Muscle of back (tissue), 11 donors: ENCODE measurements around the gene CYGB. TPM values are rescaled to one million over a fixed set of nuclear protein-coding genes. Genes with fewer than 3 reads are reported as not detected.
"Not testable (repeated sequence)": the region's sequence is repeated elsewhere in the genome, so short reads cannot be mapped to it uniquely, and the experiment has no call there.

Source experiments
- DNase-seq, 3 donors: peaks; one replicate each; pipeline versions ENCODE4 v3.0.0 to v3.0.0-alpha.2; 2013
- polyA plus RNA-seq, 10 donors: library from polyadenylated mRNA; unstranded; fragments of 120-200 nt; gene quantifications; one replicate each; pipeline ENCODE4 v1.2.1, GENCODE V29; 2013; ENCODE audit not compliant: insufficient read length in 10 of 10

Gene CYGB
- polyA plus RNA-seq, 10 donors = 9.1 to 18.4 (median 15.8) TPM

GRCh38 chr17:76569607-76570279, 32.2 kb upstream of the CYGB start:
- DNase-seq = peak in 1 of 3 donors; percentile 37

DNA sequence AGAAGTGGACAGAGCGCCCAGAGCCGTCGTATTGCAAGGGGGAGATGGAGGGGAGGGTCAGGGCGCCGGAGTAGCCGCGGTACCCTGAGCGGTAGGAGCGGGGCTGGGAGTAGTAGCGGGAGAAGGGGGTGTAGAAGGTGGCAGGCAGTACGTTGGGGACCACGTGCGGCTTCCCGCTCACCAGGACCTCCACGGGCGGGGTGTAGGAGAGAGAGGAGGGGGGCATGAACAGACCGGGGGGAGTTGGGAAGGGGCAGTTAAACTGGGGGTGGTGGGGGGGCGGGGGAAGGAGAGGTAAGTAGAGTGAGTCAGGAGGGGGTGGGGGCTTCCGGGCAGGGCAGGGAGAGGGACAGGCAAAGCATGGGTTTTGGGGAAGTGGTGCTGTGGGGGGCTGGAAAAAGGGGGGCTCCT, 31.3 kb upstream of the CYGB start:
- no peak for DNase-seq

GRCh38 chr17:76567634-76568432, 30.3 kb upstream of the CYGB start:
- DNase-seq = no peak

- DNase-seq = no peak
Measured at GRCh38 chr17:76566988-76567431, 29.5 kb upstream of the CYGB start.

DNA sequence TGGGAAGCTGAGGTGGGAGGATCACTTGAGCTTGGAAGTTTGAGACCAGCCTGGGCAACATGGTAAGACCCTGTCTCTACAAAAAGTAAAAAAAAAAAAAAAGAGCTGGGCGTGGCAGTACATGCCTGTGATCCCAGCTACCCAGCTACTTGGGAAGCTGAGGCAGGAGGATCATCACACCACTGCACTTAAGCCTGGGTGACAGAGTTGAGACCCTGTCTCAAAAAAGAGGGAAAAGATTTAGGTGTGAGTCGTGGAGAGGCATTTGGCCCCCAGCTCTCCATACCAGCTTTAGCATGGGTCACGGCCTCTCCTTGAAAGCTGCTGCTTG, 29.1 kb upstream of the CYGB start:
- no peak for DNase-seq

- DNase-seq = no peak
Measured at GRCh38 chr17:76565728-76566612, 28.5 kb upstream of the CYGB start.

DNA sequence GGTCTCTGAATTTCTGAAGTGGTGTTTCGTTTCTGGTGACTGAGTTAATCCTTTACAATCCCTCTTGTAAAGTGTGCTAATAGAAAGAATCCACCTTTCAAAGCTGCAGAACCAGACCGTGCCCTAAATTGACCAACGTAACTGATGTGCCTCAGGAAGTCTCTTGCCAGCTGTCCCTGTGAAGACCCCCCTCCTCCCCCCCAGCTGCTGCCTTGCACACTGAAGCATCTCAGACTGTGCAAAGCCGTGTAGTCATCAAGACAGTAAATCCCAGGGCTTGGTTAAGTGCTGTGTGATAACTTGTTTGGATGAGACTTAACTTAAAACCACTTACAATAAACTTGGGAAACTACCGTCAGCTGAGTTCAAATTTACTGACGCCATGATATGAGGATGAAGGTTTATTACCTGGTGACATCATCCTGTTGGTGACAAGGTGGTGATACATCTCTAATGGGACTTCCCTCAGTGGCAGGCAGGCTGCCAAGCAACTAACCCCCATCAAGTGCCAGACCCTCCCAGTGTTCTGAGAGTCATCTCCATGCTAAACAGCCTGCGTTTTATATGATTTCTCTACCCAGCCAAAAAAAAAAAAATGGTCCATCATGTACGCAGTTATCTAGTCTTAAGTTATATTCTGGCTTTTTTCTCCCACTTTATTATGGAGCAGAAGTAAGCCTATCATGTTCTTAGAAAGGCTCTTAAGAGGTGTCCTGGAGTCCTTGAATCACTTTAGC, 27.6 kb upstream of the CYGB start:
- not testable (repeated sequence) for DNase-seq

DNA sequence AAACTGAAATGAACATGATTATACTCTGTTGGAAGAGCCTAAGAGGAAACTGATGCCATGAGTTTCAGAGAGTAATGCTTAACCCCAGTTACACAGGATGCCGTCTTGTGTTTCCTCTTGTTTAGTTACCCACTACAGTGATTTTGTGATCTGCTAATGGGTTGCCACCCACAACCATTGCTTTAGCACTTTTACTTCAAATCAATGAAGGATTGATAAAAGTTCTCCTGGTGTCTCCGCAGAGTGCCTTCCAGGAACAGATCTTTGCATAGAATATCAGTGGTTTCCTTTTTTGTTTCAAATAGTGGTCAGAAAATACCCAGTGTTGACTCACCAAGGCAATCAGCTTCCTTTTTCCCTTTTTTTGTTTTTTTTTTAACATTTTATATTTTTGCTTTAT, 25.9 kb upstream of the CYGB start:
- not testable (repeated sequence) for DNase-seq

DNA sequence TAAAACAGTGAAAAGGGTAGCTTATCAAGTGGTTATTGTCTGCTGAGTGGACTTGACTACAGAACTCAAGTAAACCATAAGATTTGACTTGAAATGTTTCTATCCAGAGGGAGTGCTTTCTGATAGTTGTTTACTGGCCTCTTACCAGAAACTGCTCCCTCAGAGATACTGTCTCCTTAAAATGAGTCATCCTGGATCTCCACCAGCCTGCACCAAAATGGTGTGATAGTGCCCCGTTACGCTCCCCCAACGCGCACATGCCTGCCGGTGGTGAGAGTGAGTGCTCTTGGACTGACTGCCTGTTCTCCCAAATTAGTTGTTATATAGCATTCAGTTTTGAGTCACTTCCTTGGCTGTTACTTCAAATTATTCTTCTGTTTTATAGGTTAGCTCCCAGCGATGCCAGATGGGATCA, 25.2 kb upstream of the CYGB start:
- peak in 1 of 3 donors; percentile 69 for DNase-seq

DNA sequence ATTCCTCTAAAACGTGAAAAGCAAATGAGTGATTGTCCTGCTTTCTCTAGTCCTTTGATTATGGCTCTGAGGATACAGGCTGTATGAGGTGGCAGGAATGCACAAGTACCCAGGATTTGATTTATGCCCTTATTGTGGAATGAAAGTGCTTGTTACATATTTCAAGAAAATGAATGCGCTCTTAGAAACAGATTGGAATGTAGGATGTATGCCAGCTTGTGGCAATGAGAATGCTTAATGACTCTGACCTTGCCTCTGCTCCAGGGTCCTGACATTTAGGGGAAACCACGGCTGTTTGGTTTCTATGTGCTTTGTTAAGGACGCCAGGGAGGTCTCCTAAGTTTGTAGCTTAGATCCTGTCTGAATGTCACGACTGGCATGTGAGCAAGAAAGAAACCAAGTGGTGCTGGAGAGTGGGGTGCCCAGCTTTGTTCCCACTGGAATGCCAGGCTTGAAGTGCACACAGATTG, 24.3 kb upstream of the CYGB start:
- DNase-seq = no peak

DNA sequence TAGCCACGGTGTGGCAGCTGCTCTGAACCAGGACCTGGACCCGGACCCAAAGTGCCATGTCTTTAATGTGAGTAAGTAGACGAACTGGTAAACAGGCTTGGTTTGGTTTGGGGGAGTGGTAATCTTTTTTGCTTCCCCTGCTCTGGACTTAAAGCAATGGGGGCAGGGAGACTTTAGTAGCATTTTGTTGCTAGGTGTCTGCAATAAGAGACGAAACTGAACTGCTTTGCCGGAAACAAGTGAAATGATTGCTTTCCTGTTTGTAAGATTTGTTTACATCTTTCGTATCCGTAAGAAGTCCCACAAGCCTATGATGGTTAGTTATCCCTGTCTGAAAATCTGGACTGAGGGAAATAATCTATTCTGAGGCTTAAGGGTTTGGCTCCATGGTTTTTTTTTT, 23.8 kb upstream of the CYGB start:
- DNase-seq = no peak

- DNase-seq = no peak
Measured at GRCh38 chr17:76560877-76561221, 23.3 kb upstream of the CYGB start.

GRCh38 chr17:76560036-76560876, 22.7 kb upstream of the CYGB start:
- DNase-seq = no peak

GRCh38 chr17:76559460-76559859, 22.0 kb upstream of the CYGB start:
- not testable (repeated sequence) for DNase-seq

GRCh38 chr17:76558198-76559095, 20.9 kb upstream of the CYGB start:
- DNase-seq = peak in 1 of 3 donors; percentile 56

- peak; percentile 97 to 98 (median 97) for DNase-seq
Measured at GRCh38 chr17:76557368-76558197, 20.1 kb upstream of the CYGB start.

DNA sequence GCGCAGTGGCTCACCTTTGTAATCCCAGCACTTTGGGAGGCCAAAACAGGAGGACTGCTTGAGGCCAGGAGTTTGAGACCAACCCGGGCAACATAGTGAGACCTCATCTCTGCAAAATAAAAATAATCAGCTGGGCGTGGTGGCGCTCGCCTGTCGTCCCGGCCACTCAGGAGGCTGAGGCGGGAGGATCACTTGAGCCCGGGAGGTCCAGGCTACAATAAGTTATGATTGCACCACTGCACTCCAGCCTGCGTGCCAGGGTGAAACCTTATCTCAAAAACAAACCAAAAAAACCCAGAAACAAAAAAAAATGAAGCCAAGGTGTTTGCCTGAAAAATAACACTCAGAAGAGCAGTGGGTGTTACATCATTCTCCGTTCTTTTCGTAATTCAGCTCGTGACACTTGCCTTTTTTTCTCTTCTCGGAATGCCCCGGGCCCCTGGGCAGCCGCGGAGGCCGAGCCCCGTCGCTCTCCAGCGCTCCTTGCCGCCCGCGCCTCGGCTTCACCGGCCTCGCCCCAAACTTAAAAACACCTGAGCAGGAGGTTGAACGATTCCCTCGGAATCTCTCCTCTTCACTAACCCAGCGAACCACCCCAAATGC, 19.4 kb upstream of the CYGB start:
- no peak for DNase-seq

DNA sequence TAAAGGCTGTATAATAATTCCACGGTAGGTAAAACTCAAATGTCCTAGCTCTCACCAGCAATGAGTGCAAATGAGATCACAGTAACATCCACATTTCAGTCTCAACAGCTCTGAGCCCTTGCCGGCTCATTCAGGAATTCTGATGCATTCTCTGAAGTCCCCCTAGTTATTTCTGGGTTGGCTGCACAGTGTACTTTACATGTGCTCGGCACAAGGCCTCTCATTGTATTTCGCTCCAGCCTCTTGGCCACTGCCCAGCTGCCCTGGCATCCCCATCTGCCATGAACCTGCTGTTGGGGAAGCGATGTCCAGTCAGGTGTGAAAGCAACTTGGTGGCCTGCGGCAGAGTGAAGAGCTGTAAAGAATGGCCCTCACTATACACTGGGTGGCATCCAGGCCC, 16.6 kb upstream of the CYGB start:
- DNase-seq = no peak
